Mucosa of rectum (tissue), 2 donors: ENCODE data around the gene CFL2.

Source experiments
- H3K27ac ChIP-seq, 2 donors: one replicate each; pipeline ENCODE4 v1.7.0; 2013; ENCODE audit warnings: inconsistent platforms in 2 of 2, low read depth in 2 of 2, low read length in 2 of 2
- H3K27me3 ChIP-seq, 2 donors: one replicate each; pipeline ENCODE4 v1.7.0; 2013; ENCODE audit warnings: low read length in 2 of 2; ENCODE audit not compliant: control insufficient read depth in 2 of 2, insufficient read depth in 2 of 2
- H3K36me3 ChIP-seq, 2 donors: one replicate each; pipeline ENCODE4 v1.7.0; 2013; ENCODE audit warnings: low read length in 2 of 2; ENCODE audit not compliant: control insufficient read depth in 2 of 2, insufficient read depth in 2 of 2
- H3K4me1 ChIP-seq, 2 donors: one replicate each; pipeline ENCODE4 v1.7.0; 2013; ENCODE audit warnings: low read length in 2 of 2, mild to moderate bottlenecking in 1 of 2; ENCODE audit not compliant: control insufficient read depth in 2 of 2, insufficient read depth in 2 of 2
- H3K4me3 ChIP-seq, 2 donors: one replicate each; pipeline ENCODE4 v1.7.0; 2013; ENCODE audit warnings: low read length in 2 of 2
- H3K9ac ChIP-seq, 2 donors: one replicate each; pipeline ENCODE4 v1.7.0; 2013; ENCODE audit warnings: low read length in 2 of 2, low read depth in 1 of 2, mild to moderate bottlenecking in 1 of 2
- H3K9me3 ChIP-seq, 2 donors: one replicate each; pipeline ENCODE4 v1.7.0; 2013; ENCODE audit warnings: low read length in 2 of 2; ENCODE audit not compliant: control insufficient read depth in 2 of 2
- donor health status: healthy.
- donor health status: Normal muscosa, but diverticular disease.

CFL2 gene

DNA sequence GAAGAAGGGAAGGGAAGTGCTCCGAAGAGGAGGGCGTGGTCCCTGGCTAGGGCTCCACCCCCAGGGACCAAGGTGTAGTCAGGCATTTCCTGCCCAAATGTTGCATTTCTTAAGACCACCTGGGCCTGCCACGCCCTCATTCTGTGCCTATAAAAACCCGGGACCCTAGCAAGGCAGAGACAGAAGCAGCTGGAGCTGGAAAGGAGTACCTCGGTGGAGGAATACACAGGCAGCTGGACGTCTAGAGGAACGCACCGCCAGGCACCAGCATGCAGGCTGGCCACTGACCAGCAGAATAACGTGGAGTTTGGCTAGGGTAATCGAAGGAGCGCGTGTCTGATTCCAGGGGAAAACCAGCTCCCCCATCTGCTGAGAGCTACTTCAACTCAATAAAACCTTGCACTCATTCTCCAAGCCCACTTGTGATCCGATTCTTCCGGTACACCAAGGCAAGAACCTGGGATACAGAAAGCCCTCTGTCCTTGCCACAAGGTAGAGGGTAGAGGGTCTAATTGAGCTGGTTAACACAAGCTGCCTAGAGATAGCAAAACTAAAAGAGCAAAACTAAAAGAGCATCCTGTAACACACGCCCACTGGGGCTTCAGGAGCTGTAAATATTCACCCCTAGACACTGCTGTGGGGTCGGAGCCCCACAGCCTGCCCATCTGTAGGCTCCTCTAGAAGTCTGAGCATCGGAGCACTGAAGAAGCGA lies 21.0 kb downstream of the CFL2 start:
- Histone ChIP-seq H3K9me3 (no peaks in the 10 kb centered on the region), H3K27ac (no peak overlapping the region), H3K9ac (peak overlapping the region; percentile 24 to 52), H3K4me3 (peak overlapping the region; percentile 65 to 74), H3K36me3 (no peaks in the 10 kb centered on the region), H3K27me3 (no peaks in the 10 kb centered on the region), H3K4me1 (peaks cover 0 to 3% of the 10 kb centered on the region in 2 donors)

DNA sequence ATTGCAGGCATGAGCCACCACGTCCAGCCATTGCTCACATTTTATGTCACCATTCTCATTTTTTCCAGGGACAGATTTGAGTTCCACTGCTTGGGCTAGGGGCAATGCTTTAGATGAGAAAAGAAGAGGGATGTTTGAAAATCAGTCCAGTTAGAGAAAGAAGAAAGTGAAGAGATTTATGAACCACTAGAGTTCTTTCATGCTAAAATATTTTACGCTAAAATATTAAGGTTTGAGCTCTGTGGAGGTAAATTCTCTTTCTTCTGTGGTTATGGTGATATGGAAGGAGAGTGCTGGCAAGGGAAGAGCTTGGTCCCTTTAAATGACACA lies 21.5 kb downstream of the CFL2 start:
- Histone ChIP-seq H3K4me1 (peaks cover 0 to 3% of the 10 kb centered on the region in 2 donors), H3K36me3 (no peaks in the 10 kb centered on the region), H3K4me3 (peak overlapping the region; percentile 65 to 74), H3K27ac (no peak overlapping the region), H3K9me3 (no peaks in the 10 kb centered on the region), H3K9ac (peak overlapping the region in 1 of 2 donors; percentile 52), H3K27me3 (no peaks in the 10 kb centered on the region)

DNA sequence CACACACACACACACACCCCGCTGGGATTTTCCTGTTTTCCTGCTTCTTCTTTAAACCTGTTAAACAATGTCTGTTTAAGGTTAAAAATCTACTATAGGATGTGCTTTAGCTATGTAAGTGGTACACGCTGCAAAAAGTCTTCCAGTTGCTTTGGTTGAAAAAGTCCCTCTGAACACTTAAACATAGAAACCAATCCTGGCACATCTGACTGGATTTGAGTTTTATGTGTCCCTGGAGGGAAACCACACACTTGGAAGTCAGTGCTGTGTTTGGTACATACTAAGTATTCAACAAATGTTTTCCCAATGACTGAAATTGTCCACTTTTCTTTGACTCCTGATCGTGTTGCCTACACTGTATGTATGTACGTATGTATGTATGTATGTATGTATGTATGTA lies 22.0 kb downstream of the CFL2 start:
- no peak overlapping the region for H3K9ac ChIP-seq
- no peak overlapping the region for H3K4me3 ChIP-seq
- no peak overlapping the region for H3K27ac ChIP-seq
- no peaks in the 10 kb centered on the region for H3K9me3 ChIP-seq
- H3K27me3 ChIP-seq = peaks cover 0 to 2% of the 10 kb centered on the region in 2 donors
- no peaks in the 10 kb centered on the region for H3K36me3 ChIP-seq
- H3K4me1 ChIP-seq = peaks cover 0 to 3% of the 10 kb centered on the region in 2 donors

DNA sequence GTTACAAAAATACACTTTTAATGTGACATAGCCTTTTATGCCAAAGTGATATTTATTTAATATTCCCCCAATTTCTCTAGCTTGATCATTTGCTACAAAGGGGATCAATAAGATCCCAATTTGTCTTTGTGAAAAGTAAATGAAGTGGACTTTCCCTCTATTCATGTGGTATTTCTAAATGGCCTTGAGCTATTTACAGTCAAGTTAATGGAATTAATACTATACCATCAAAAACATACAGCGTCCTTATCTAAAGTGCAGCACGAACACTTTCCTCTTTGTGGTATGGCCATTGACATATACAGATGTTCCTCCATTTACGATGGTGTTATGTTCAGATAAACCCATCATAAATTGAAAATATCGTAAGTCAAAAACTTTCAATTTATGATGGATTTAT lies 23.2 kb downstream of the CFL2 start:
- Histone ChIP-seq H3K4me1 (peaks cover 0 to 3% of the 10 kb centered on the region in 2 donors), H3K9me3 (no peaks in the 10 kb centered on the region), H3K27me3 (peaks cover 0 to 2% of the 10 kb centered on the region in 2 donors), H3K36me3 (no peaks in the 10 kb centered on the region), H3K9ac (no peak overlapping the region), H3K27ac (no peak overlapping the region), H3K4me3 (no peak overlapping the region)

GRCh38 chr14:34688470-34689206 lies 25.8 kb downstream of the CFL2 start:
- no peak overlapping the region for H3K9ac ChIP-seq
- H3K4me3 ChIP-seq = no peak overlapping the region
- peaks cover 0 to 5% of the 10 kb centered on the region in 2 donors for H3K27me3 ChIP-seq
- no peak overlapping the region for H3K27ac ChIP-seq
- no peaks in the 10 kb centered on the region for H3K9me3 ChIP-seq
- no peaks in the 10 kb centered on the region for H3K36me3 ChIP-seq
- peaks cover 0 to 3% of the 10 kb centered on the region in 2 donors for H3K4me1 ChIP-seq

- Histone ChIP-seq H3K9me3 (no peaks in the 10 kb centered on the region), H3K9ac (no peak overlapping the region), H3K4me3 (no peak overlapping the region), H3K27me3 (peaks cover 0 to 5% of the 10 kb centered on the region in 2 donors), H3K27ac (no peak overlapping the region), H3K4me1 (no peaks in the 10 kb centered on the region), H3K36me3 (no peaks in the 10 kb centered on the region)
Observed at GRCh38 chr14:34685819-34686428, 28.5 kb downstream of the CFL2 start.

DNA sequence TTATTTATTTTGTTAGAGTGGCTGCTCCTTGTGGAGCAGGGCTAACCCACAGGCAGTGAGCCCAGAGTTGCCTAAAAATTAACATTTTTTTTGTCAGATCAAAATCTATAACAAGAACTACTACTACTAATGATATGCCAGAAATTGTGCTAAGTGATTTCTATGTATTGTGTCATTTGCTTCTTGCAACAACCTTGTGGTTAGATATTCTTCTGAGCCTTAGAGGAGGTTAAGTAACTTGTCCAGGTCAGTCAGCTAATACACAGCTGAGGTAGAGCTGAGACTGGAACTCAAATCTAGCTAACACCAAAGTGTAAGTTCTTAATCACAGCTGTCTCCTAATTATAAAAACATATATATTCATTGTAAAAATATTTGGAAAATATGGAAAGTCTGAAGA lies 29.8 kb downstream of the CFL2 start:
- Histone ChIP-seq H3K27ac (no peak overlapping the region), H3K9me3 (no peaks in the 10 kb centered on the region), H3K4me1 (no peaks in the 10 kb centered on the region), H3K4me3 (no peak overlapping the region), H3K27me3 (peaks cover 0 to 5% of the 10 kb centered on the region in 2 donors), H3K36me3 (no peaks in the 10 kb centered on the region), H3K9ac (no peak overlapping the region)

GRCh38 chr14:34682787-34683321 lies 31.5 kb downstream of the CFL2 start:
- Histone ChIP-seq H3K4me3 (no peak overlapping the region), H3K9ac (no peak overlapping the region), H3K27ac (no peak overlapping the region), H3K9me3 (no peaks in the 10 kb centered on the region), H3K36me3 (no peaks in the 10 kb centered on the region), H3K4me1 (no peaks in the 10 kb centered on the region), H3K27me3 (peaks cover 0 to 5% of the 10 kb centered on the region in 2 donors)

DNA sequence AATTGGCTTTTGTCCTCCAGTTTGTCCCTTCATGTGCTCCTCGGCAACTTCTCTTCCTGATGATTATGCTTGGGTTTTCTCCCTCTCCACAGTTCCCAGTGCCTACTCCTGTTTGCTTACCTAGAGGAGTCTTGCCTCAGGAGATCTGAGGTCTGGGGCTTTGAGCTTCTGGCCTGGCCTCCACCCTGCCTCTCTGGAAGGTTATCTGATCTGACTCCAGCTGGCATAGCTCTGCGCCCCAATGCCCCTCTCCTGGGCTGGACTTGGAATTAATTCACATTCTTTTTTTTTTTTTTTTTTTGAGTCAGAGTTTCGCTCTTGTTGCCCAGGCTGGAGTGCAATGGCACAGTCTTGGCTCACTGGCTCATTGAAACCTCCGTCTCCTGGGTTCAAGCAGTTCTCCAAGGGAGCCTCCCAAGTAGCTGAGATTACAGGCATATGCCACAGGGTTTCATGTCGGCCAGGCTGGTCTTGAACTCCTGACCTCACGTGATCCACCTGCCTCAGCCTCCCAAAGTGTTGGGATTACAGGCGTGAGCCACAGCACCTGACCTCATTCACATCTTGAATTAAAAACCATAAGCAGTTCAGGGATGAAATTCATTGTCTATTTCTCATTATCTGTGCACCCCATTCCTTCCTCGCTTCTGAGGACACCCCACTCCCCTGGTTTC lies 33.5 kb downstream of the CFL2 start:
- H3K36me3 ChIP-seq = no peaks in the 10 kb centered on the region
- no peaks in the 10 kb centered on the region for H3K9me3 ChIP-seq
- no peak overlapping the region for H3K9ac ChIP-seq
- H3K27me3 ChIP-seq = peaks cover 0 to 3% of the 10 kb centered on the region in 2 donors
- no peaks in the 10 kb centered on the region for H3K4me1 ChIP-seq
- H3K4me3 ChIP-seq = no peak overlapping the region
- no peak overlapping the region for H3K27ac ChIP-seq
